Measurements from ENCODE around the gene RBM47. TPM values are rescaled to one million over a fixed set of nuclear protein-coding genes. Genes with fewer than 3 reads are reported as not detected.

The RBM47 gene
- total and polyA plus RNA-seq, 2 of the 4 experiments (the other 2 are of a cell fraction) = 0.44 to 1.1 TPM

DNA sequence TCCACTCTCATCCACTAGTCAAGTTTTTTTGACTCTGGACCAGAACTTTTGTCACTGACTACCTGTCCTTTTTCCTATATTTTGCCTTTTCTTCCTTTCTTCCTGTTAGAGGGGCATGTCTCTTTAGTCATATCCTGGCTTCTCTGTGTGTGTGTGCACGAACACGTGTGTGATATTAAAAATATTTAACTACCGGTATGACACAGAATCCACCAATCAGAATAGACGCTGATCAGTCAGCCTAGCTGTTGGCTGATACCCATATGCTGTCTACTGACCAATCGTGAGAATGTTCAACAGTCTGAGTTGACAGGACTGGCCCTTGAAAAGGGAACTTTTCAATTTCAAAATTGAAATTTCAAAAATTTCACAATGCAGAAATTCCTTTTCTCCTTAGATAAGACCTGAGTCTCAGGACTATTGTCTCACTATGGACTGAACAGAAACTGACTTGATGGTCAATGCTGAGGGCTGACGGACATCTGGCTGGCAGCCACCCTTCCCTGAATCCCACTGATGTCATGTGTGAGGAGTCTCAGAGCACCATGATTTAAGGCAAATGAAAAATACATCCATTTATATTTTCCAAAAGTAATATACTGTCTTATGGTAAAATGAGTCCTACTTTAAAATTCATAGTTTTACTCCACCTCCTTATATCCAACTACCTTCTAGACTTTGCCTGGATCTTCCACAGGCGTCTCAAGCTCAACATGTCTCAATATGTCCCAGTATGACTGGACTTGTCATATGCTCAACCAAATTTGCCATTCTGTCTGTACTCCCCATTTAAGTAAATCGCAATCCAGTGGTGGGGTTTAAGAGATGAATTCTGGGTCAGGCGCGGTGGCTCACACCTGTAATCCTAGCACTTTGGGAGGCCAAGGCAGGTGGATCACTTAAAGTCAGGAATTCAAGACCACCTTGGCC is 216.5 kb downstream of the RBM47 start:
- Histone ChIP-seq H3K36me3 (ENCODE audit: control insufficient read depth, insufficient read depth, low read length) (no peaks in the 10 kb centered on the region), H4K91ac (ENCODE audit: insufficient read depth, low read depth, low read length) (no peak overlapping the region), H3K23ac (ENCODE audit: low read depth, low read length) (no peak overlapping the region), H3K79me1 (ENCODE audit: low read depth in 1 of 2, low read length in 2 of 2) (no peaks in the 10 kb centered on the region), H3K27ac (ENCODE audit: insufficient read depth, low read length) (no peak overlapping the region), H3K9ac (ENCODE audit: low read depth, low read length) (no peak overlapping the region), H4K20me1 (ENCODE audit: insufficient read depth, low read length) (no peaks in the 10 kb centered on the region), H3K14ac (replicated peaks; ENCODE audit: low read depth, low read length) (no peak overlapping the region), H2AK5ac (ENCODE audit: low read depth, low read length) (no peak overlapping the region), H3K27me3 (ENCODE audit: control insufficient read depth, insufficient read depth, low read length) (peaks cover 10% of the 10 kb centered on the region), H3K18ac (ENCODE audit: low read depth, low read length) (no peak overlapping the region), H3K9me1 (ENCODE audit: insufficient read depth, low read length) (no peaks in the 10 kb centered on the region), H2BK120ac (ENCODE audit: low read depth, low read length) (no peak overlapping the region), H2BK15ac (ENCODE audit: low read depth, low read length) (no peak overlapping the region), H3K56ac (ENCODE audit: extremely low read depth, insufficient read depth, low read length) (no peak overlapping the region), H3K4me1 (ENCODE audit: control insufficient read depth, insufficient read depth, low read length) (no peaks in the 10 kb centered on the region), H3K4ac (ENCODE audit: low read depth, low read length) (no peak overlapping the region), H4K8ac (ENCODE audit: low read depth in 2 of 2, low read length in 2 of 2) (no peak overlapping the region), H3K9me3 (ENCODE audit: control insufficient read depth, insufficient read depth, low read length) (no peaks in the 10 kb centered on the region), H2AFZ (replicated peaks; ENCODE audit: low read length, poor library complexity) (no peak overlapping the region), H4K5ac (ENCODE audit: low read depth, low read length) (no peak overlapping the region), H2BK20ac (ENCODE audit: low read depth, low read length) (no peak overlapping the region), H2BK5ac (ENCODE audit: low read depth, low read length, poor library complexity, severe bottlenecking) (no peak overlapping the region), H2AK9ac (replicated peaks; ENCODE audit: low read depth, low read length, poor library complexity) (no peak overlapping the region), H3K4me2 (ENCODE audit: low read depth, low read length) (no peak overlapping the region), H3K4me3 (ENCODE audit: insufficient read depth, low read depth, low read length) (no peak overlapping the region)
- DNase-seq = no peak
- dilution Hi-C loops (cut with HindIII; ENCODE audit: low sequenced_read_pairs, unreplicated experiment) = no loop called here
- no CpG with 5 or more reads among the region's 10 CpGs for WGBS, 2 experiments (ENCODE audit: extremely low coverage in 2 of 2, insufficient read length in 1 of 2)
- no TSS peak for BruUV-seq (replicated peaks)
- in situ Hi-C loops (cut with MboI; ENCODE audit: low sequenced_read_pairs) = no loop called here
- no peak for TF ChIP-seq POLR2A (IDR thresholded peaks at IDR 0.05; ENCODE audit: low read depth, low read length)
- TF ChIP-seq BHLHE40 (IDR thresholded peaks at IDR 0.05; ENCODE audit: low read depth, low read length) = no peak
- TF ChIP-seq RAD21 (IDR thresholded peaks at IDR 0.05; ENCODE audit: low read length) = no peak
- TF ChIP-seq, protein P1, sequence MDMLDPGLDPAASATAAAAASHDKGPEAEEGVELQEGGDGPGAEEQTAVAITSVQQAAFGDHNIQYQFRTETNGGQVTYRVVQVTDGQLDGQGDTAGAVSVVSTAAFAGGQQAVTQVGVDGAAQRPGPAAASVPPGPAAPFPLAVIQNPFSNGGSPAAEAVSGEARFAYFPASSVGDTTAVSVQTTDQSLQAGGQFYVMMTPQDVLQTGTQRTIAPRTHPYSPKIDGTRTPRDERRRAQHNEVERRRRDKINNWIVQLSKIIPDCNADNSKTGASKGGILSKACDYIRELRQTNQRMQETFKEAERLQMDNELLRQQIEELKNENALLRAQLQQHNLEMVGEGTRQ (IDR thresholded peaks at IDR 0.05; ENCODE audit: low read depth, low read length) = no peak
- TF ChIP-seq CTCF (conservative IDR thresholded peaks at IDR 0.05; ENCODE audit: low read depth, low read length) = no peak
- TF ChIP-seq, protein P2, sequence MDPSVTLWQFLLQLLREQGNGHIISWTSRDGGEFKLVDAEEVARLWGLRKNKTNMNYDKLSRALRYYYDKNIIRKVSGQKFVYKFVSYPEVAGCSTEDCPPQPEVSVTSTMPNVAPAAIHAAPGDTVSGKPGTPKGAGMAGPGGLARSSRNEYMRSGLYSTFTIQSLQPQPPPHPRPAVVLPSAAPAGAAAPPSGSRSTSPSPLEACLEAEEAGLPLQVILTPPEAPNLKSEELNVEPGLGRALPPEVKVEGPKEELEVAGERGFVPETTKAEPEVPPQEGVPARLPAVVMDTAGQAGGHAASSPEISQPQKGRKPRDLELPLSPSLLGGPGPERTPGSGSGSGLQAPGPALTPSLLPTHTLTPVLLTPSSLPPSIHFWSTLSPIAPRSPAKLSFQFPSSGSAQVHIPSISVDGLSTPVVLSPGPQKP (IDR thresholded peaks at IDR 0.05; ENCODE audit: borderline replicate concordance, low read depth, low read length) = no peak
- no peak for TF ChIP-seq NFE2L2 (IDR thresholded peaks at IDR 0.05; ENCODE audit: low read depth, low read length)
- CTCF ChIA-PET = no interaction called here
- POLR2A ChIA-PET (ENCODE audit: unreplicated experiment) = no interaction called here
- intact Hi-C loops (cut with micrococcal nuclease) = no loop called here
- no peak for ATAC-seq (ENCODE audit: low read depth)
